DMS79 (cell line): ENCODE data around the gene FITM1.

ENCODE experiments used
- DNase-seq: peaks from one replicate; lab custom pipeline; 2025; lab: John Stamatoyannopoulos, UW

Gene FITM1

DNA sequence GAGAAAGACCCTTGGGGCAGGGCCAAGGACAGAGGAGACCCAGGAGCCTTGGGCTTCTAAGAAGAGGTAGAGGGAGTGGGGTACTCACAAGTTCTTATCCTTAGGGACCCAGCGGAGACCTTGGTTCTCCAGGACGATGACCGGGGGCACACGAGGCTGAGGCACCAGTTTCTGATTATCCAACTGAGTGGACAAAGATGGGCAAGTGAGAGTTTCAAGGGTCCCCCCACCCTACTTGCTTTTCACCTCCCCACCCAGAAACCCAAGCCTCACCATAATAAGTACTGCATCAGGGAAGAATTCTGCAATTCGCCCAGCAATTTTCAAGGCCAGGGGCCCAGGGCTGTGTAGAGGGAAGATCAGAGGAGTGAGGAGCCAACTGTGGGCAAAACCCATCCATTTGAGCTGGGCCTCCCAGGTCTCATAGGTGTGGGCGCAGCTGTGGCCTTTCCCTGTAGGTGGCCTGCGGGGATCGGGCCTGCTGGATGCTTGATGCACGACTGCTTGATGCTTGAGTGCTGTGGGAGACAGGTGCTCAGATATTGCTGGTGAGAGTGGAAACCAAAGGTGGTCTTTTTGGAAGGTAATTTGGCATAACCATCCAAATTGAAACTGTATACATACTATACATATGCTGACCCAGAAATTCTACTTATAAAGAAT is 8.9 kb downstream of the FITM1 start:
- no peak for DNase-seq

DNA sequence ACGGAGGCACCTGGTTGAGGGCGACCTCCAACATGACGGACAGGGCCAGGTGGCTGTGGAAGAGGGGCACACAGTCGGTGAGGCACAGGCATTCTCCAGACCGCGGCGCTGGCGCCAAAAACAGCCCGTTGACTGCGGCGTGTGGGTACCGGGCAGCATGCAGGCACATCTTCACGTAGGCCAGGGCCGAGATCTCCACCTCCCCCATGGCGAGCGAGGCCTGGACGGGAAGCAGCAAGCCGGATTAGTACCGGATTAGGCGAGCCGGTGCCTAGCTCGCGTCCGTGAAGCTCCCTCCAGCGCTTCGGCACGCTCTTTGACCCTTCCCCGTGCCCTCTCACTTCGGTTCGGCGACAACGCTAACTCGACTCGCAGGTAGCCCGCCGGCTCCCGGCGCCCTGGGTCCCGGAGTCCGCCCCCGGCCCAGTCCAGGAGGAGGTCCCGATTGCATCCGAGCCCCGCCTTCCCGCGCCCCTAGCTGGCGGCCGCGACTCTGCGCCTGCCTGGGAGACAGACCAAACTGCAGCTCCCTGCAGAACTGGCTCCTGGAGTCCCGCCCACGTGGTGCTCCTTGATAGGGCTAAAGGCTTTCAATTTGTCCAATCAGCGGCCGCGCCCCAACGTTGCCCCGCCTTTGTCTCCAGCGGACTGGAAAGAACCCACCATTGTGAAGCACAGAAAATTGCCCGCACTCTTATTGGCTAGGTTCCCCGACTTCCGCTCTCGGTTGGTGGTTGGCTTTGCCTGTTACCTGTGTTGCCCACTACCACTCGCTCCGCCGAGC is 10.8 kb downstream of the FITM1 start, which contains the start of gene EMC9:
Gene EMC9 (minus strand): TSS at position 495 of the 784 bp plus-strand sequence. CDS start 287 bp downstream, at position 208.
- DNase-seq, result peak; percentile 100

DNA sequence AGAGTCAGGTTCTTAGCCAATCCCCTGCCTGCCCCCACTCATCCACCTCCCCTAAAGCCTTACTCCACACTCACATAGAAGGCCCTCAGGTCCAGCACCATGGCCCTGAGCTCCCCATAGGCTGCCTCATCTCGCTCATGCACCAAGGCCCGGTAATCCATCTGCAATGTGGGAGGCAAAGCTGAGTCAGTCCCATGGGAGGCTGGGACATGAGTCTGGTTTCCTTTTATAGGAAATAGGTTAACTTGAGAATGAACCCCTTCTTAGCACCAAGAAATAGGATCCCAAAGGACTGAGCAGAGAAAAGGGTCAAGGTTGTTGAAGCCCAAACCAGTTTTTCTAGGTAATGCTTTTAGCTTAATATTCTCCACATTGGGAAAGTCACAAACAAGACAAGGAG is 13.1 kb downstream of the FITM1 start:
- no peak for DNase-seq

DNA sequence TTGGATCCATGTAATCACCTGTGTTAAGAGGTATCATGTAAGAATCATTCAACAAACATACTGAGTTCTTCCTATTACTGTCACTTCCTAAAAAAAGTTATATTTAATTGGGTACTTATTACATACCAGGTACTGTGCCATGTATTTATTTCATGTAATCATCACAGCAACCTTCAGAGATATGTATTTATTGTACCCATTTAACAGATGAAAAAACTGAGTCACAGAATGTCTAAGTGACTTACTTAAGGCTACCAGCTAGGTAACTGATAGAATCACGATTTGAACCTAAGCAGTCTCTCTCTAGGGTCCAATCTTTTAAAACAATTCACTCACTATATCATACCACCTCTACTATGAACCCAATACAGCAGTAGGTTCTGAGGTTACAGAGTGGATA is 14.0 kb downstream of the FITM1 start:
- no peak for DNase-seq

DNA sequence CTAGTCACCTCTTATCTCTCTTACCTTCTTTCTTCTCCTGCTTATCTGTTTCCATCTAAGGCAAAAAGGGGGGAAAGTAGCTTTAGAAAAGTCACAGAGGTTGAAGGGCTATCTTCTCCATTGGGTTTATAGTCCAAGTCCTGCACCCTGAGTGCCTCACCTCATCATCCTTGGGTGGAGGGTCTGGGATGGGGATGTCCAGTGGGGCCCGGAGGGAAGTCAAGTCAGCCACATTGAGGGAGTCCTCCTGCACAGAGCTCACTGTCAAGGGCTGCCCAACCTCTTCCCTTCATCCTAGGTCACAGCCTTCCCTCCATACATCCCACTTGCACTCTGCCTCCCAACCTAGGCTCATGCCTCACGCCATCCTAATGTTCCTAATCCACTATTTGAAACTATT is 14.8 kb downstream of the FITM1 start:
- no peak for DNase-seq

DNA sequence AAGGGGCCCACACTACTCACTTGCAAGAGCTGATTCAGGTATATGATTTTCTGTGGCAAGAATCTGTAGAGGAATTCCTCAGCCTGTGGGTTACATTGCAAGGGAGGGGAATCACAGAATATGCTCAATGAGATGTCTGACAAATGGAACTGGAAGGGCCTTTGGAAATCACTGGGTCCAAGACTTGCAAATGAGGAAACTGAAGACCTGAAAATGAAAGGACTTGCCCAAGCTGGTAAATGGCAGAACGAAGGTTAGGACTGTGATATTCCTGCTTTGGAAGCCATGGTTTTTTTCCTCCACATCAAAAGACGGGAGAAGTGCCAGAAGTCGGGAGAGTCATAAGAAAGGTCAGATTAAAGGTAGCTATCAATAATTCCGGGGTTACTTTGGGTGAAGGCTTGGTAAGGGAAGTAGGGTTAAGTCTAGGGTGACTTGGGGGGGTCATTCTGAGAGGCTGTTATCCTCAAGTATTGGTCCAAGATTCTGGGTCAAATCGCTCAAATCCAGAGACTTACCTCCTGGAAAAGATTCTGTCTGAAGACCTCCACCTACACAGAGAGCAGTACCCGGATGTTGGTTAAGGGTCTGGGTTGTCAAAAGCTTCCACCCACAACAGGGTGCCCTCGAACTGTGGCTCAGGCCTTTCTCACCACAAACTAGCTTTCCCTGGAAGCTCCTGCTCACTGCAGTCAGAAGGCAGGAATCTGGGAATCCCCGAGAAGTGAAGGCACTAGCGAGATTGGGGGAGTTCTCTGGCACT is 15.4 kb downstream of the FITM1 start:
- DNase-seq, result no peak

DNA sequence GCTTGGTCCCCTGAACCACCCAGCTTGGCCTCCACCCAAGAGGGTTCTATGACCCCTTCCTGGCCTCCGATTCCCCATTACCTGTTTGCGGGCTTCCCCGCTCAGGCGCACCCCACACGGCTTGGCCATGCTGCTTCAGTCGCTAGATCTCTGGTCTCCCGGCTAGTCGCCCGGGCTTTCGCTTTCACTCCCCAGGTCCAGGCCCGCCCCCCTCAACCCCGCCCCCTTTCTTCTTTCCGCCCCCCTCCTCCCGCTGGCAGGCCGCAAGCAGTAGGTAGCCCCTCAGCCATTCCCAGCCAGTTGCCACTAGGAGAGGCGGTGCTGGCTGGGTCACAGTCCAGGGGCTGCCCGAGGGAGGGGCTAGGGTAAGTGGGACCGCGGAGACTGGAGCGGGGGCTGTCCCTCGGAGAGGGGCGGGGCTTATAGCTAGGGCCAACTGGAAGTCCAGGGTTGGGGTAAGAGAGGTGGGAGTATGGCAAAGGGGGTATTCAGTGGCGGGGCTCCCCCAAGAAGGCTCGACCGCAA is 16.1 kb downstream of the FITM1 start, which contains the start of gene PSME2:
Gene PSME2 (minus strand): TSS at position 158 of the 525 bp plus-strand sequence. CDS start 29 bp downstream, at position 129.
- DNase-seq, result peak; percentile 99

DNA sequence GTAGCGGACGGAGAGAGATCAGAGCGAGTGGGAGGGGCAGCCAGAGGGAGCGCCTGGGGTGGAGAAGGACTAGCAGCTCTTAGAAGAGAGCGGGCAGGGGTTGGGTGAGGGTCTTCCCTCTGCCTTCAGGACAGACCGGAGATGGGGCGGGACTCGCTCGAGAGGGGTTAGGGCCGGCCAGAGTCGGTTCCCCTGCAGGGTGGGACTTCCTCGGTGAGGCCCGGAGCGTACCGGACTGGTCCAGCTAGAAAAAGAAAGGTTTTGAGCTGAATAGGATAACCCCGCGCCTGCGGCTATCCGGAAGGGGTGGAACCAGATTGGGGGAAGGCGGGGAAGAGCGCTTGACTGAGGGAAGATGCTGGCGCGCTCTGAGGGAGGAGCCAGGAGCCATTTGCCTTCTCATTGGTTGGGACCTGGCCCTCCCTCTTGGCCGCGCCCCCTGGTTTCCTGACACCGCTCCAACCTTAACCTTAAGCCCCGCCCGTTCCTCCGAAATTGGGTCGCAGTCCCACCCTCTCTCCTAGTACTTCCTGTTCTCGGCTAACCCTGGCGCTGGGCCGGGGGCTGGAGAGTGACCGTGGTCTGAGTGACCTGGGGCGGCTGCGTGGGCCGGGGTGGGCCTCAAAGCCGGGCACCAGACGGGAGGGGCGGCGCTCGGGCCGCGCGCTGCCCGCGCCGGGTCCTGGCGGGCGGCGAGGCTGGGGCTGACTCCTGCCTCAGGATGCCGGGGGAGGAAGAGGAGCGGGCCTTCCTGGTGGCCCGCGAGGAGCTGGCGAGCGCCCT is 16.7 kb downstream of the FITM1 start, which contains the start of gene RNF31:
Gene RNF31 (plus strand): TSS at position 521 of the 783 bp plus-strand sequence. CDS start 201 bp downstream, at position 722.
- peak; percentile 99 for DNase-seq

DNA sequence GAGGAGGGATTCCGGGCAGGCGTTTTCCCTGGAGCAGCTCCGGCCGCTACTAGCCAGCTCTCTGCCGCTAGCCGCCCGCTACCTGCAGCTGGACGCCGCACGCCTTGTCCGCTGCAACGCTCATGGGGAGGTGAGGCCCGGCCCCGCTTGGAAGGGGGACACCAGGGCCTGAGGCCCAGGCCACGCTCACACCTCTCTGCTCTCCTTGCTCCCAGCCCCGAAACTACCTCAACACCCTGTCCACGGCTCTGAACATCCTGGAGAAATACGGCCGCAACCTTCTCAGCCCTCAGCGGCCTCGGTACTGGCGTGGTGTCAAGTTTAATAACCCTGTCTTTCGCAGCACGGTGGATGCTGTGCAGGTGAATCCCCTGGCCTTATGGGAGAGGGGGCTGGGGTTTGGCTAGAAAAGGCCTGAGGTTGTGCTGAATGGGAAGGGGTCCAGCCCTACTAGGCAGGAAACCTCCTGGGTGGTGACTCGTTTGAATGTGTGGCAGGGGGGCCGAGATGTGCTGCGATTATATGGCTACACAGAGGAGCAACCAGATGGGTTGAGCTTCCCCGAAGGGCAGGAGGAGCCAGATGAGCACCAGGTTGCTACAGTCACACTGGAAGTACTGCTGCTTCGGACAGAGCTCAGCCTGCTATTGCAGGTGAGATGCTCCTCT is 17.4 kb downstream of the FITM1 start:
- no peak for DNase-seq

DNA sequence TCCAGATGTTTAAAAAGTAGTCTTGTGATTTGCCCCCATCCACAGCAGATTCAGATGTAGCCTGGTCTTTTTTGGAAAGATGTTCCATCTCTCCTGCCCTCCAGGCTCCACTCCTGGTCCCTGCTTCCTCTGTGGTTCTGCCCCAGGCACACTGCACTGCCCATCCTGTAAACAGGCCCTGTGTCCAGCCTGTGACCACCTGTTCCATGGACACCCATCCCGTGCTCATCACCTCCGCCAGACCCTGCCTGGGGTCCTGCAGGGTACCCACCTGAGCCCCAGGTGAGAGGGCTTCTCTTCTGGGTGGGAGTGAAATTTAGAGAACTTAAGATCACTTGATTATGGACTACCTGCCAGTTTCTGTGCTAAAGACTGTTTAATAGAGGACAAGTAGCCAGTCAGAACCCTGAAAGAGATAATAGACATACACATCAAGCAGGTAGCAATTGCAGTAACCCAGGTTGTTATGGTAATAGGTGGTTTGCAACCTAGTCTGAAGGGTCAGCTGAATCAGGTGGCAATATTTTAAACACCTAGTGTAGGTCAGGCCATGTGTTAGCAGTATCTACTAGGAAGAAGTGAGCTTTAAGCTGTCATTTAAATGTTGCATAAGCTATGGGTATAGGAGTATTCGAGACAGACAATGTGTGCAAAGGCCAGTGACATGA is 19.0 kb downstream of the FITM1 start:
- DNase-seq, result no peak

DNA sequence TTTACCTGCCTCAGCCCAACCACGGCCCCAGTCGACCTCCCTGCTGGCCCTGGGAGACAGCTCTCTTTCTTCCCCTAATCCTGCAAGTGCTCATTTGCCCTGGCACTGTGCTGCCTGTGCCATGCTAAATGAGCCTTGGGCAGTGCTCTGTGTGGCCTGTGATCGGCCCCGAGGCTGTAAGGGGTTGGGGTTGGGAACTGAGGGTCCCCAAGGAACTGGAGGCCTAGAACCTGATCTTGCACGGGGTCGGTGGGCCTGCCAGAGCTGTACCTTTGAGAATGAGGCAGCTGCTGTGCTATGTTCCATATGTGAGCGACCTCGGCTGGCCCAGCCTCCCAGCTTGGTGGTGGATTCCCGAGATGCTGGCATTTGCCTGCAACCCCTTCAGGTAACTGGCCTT is 19.6 kb downstream of the FITM1 start:
- no peak for DNase-seq

DNA sequence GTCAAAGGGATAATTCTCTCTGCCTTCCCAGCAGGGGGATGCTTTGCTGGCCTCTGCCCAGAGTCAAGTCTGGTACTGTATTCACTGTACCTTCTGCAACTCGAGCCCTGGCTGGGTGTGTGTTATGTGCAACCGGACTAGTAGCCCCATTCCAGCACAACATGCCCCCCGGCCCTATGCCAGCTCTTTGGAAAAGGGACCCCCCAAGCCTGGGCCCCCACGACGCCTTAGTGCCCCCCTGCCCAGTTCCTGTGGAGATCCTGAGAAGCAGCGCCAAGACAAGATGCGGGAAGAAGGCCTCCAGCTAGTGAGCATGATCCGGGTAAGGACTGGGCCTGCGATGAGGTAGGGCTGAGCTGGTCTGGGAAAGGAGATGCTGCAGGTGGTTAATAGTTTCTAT is 20.1 kb downstream of the FITM1 start:
- no peak for DNase-seq

DNA sequence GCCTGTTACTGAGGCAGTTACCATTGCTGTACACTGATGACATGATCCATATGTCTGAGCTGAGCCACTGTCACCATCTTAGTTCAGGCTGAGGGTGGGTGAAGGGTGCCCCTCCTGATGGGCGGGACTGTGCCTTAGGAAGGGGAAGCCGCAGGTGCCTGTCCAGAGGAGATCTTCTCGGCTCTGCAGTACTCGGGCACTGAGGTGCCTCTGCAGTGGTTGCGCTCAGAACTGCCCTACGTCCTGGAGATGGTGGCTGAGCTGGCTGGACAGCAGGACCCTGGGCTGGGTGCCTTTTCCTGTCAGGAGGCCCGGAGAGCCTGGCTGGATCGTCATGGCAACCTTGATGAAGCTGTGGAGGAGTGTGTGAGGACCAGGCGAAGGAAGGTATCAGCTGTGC is 20.5 kb downstream of the FITM1 start:
- DNase-seq, result no peak

DNA sequence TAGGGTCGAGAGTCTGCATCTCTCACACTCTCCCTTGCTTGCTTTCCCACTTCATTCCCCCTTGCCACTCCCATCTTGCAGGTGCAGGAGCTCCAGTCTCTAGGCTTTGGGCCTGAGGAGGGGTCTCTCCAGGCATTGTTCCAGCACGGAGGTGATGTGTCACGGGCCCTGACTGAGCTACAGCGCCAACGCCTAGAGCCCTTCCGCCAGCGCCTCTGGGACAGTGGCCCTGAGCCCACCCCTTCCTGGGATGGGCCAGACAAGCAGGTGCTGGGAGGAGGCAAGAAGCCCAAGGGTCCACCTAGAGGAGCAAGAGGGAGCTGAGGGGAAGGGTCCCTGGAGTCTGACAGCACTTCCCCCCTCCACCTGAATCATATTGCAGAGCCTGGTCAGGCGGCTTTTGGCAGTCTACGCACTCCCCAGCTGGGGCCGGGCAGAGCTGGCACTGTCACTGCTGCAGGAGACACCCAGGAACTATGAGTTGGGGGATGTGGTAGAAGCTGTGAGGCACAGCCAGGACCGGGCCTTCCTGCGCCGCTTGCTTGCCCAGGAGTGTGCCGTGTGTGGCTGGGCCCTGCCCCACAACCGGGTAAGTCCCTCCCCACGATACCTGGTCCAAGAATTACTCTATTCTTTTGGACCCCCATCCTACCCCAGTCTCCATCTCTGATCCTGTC is 21.1 kb downstream of the FITM1 start:
- DNase-seq, result no peak

DNA sequence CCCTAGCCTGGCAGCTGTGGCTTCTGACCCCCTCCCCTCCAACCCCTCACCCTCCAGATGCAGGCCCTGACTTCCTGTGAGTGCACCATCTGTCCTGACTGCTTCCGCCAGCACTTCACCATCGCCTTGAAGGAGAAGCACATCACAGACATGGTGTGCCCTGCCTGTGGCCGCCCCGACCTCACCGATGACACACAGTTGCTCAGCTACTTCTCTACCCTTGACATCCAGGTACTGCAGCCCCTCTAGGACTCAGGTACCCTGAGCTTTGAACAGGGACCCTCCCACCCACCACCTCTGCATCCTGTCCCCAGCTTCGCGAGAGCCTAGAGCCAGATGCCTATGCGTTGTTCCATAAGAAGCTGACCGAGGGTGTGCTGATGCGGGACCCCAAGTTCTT is 24.6 kb downstream of the FITM1 start:
- DNase-seq, result no peak

DNA sequence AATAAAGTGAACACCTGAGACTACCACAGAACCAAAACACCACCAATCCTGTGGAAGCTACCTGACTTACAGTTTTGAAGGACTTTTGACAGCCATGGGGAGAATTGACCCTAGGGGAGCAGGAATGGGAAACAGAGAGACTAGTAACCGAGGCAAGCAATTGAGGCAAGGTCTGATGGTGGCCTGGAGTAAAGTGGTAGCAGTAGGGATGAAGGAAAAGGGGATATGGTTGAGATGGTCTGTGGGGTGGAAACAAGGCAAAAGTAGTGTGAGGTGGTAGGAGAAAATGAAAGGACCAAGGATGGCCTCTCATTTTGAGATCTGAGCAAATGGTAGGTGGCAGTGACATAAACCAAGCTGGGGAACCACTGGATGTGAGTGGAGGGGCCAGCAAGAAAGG is 26.4 kb downstream of the FITM1 start:
- no peak for DNase-seq

DNA sequence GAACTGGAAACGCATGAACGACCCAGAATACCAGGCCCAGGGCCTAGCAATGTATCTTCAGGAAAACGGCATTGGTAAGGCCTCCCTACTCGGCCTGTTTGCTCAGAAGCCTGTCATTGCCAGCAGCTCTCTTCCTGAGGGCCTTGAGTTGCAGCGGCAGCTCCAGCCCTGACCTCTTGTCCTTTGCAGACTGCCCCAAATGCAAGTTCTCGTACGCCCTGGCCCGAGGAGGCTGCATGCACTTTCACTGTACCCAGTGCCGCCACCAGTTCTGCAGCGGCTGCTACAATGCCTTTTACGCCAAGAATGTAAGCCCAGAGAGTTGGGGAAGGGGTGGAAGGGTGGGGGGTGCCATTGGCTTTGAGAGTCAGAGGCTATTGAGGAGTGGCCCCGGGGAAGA is 26.9 kb downstream of the FITM1 start:
- no peak for DNase-seq

DNA sequence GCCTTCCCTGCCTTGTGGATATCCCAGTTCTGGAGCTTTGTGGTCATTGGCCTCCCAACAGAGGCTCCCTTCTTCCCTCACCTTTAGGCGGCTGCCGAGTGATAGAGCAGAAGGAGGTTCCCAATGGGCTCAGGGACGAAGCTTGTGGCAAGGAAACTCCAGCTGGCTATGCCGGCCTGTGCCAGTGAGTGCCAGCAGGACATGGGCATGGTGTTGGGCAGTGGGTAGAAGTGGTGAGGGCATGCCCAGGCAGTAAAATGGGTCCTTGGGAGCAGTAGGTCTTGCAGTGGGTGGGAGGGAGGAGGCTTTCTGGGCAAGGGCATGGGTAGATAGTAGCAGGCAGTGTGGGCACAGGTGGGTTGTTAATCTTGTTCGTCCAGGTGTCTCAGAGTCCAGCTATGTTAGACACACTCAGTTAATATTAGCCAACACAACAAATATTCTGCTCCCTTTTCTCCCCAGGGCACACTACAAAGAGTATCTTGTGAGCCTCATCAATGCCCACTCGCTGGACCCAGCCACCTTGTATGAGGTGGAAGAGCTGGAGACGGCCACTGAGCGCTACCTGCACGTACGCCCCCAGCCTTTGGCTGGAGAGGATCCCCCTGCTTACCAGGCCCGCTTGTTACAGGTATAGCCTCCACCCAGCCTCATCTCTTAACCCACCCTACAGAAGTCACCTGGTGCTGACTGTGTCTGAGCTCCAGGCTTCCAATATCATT is 29.5 kb downstream of the FITM1 start:
- no peak for DNase-seq

DNA sequence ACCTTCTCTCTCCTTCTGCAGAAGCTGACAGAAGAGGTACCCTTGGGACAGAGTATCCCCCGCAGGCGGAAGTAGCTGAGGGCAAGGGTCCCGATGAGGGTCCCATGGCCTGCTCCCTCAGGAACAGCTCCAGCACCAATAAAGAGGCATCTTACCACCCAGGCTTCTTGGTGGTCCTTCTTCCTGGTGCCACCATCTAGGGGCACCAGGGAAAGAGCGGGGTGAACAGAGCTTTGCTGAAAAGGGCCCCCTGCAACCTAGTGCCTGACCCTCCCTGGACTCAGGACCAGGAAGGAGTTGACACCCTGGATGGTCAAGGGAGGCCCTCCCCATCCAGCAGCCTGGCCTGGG is 30.0 kb downstream of the FITM1 start:
- DNase-seq, result no peak
